ENCODE results near the gene GNG3.
A peak's percentile ranks its signal among the peaks of the same experiment; 100 is the strongest.

Gene GNG3

DNA sequence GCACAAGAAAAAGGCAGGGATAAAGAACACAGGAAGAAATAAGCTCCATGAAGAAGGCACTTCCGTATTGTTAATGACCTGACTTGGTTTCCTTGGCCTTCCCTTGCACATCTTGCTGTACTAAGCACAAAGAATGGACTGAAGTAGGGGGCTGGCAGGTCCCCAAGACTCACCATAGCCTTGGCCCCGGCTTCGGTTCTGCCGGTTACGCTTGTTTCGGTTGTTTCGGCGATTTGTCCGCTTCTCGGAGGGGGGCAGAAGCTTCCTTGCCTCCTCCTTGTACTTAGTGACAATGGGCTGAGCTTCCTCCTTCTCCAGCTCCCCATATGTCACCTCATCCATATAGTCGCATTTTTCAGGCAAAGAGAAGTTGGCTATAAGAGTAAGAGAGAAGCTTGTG is 9.3 kb downstream of the GNG3 start:
- Histone ChIP-seq H3K4me2 (ENCODE audit: low read length) (no peak overlapping the region), H2AFZ (ENCODE audit: low read depth, low read length) (no peak overlapping the region), H3K4me3 (ENCODE audit: low read length) (no peak overlapping the region), H3K9ac (ENCODE audit: low read length) (no peak overlapping the region), H3K27me3 (ENCODE audit: low read depth, low read length) (no peaks in the 10 kb centered on the region), H3K79me2 (ENCODE audit: low read length) (peaks cover 64% of the 10 kb centered on the region), H3K4me1 (ENCODE audit: low read length) (no peaks in the 10 kb centered on the region), H3K36me3 (replicated peaks; ENCODE audit: low read depth, low read length) (peaks cover 85% of the 10 kb centered on the region), H4K20me1 (ENCODE audit: insufficient read depth, low read length) (no peaks in the 10 kb centered on the region), H3K9me3 (ENCODE audit: insufficient read depth, low read length) (no peaks in the 10 kb centered on the region), H3K27ac (ENCODE audit: low read length) (no peak overlapping the region)
- TF ChIP-seq EZH2phosphoT487 (IDR thresholded peaks at IDR 0.05; ENCODE audit: low read depth) = no peak
- TF ChIP-seq, protein P1, sequence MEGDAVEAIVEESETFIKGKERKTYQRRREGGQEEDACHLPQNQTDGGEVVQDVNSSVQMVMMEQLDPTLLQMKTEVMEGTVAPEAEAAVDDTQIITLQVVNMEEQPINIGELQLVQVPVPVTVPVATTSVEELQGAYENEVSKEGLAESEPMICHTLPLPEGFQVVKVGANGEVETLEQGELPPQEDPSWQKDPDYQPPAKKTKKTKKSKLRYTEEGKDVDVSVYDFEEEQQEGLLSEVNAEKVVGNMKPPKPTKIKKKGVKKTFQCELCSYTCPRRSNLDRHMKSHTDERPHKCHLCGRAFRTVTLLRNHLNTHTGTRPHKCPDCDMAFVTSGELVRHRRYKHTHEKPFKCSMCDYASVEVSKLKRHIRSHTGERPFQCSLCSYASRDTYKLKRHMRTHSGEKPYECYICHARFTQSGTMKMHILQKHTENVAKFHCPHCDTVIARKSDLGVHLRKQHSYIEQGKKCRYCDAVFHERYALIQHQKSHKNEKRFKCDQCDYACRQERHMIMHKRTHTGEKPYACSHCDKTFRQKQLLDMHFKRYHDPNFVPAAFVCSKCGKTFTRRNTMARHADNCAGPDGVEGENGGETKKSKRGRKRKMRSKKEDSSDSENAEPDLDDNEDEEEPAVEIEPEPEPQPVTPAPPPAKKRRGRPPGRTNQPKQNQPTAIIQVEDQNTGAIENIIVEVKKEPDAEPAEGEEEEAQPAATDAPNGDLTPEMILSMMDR (IDR thresholded peaks at IDR 0.05; ENCODE audit: low read depth, low read length) = no peak

DNA sequence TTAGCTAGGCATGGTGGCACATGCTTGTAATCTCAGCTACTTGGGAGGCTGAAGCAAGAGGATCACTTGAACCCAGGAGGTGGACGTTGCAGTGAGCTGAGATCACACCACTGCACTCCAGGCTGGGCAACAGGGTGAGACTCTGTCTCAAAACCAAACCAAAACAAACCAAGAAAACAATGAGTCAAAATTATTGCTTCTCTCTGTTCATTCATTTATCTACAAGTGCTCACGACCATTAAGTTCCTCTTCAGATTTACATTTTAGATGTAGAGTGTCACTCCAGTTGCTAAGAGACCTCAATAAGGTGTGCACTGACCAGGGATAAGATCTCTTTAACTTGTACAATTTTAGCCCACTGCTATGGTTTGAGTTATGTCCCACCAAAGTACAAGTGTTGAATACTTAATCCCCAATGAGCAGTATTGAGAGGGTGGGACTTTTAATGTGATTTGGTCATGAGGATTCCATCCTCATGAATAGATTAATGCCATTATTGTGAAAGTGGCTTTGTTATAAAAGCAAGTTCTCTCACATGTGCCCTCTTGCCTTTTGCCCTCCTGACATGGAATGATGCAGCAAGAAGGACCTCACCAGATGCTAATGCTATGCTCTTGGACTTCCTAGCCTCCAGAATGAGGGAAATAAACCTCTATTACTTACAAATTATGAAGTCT is 12.0 kb downstream of the GNG3 start:
- Histone ChIP-seq H3K4me2 (ENCODE audit: low read length) (no peak overlapping the region), H2AFZ (ENCODE audit: low read depth, low read length) (no peak overlapping the region), H3K27me3 (ENCODE audit: low read depth, low read length) (no peaks in the 10 kb centered on the region), H3K4me1 (ENCODE audit: low read length) (peaks cover 3% of the 10 kb centered on the region), H3K9ac (ENCODE audit: low read length) (no peak overlapping the region), H3K27ac (ENCODE audit: low read length) (no peak overlapping the region), H3K4me3 (ENCODE audit: low read length) (no peak overlapping the region), H3K9me3 (ENCODE audit: insufficient read depth, low read length) (no peaks in the 10 kb centered on the region), H4K20me1 (ENCODE audit: insufficient read depth, low read length) (peaks cover 8% of the 10 kb centered on the region), H3K79me2 (ENCODE audit: low read length) (peaks cover 81% of the 10 kb centered on the region), H3K36me3 (replicated peaks; ENCODE audit: low read depth, low read length) (peaks cover 87% of the 10 kb centered on the region)
- TF ChIP-seq EZH2phosphoT487 (IDR thresholded peaks at IDR 0.05; ENCODE audit: low read depth) = no peak
- TF ChIP-seq, protein P1 (IDR thresholded peaks at IDR 0.05; ENCODE audit: low read depth, low read length) = no peak

DNA sequence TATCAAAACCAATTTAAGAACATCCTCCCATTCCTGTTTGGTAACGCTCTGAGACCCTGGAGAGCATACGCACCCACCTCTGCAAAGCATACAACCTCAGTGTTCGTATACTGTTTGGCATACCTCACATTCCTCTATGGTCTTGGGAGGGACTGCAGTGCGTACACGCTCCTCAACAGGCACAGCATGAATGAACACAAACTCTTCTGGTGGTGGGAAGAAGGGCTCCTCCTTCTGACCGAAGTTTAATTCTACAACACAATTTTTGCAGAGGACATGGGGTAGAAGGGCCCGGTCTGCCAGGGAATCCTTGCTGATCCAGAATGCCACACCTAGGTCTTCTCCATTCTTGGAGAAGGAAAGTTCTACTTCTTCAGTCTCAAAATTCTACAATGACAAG is 14.5 kb downstream of the GNG3 start:
- Histone ChIP-seq H3K36me3 (replicated peaks; ENCODE audit: low read depth, low read length) (peaks cover 82% of the 10 kb centered on the region), H3K4me3 (ENCODE audit: low read length) (no peak overlapping the region), H3K27me3 (ENCODE audit: low read depth, low read length) (no peaks in the 10 kb centered on the region), H2AFZ (ENCODE audit: low read depth, low read length) (no peak overlapping the region), H3K9ac (ENCODE audit: low read length) (no peak overlapping the region), H4K20me1 (ENCODE audit: insufficient read depth, low read length) (peaks cover 28% of the 10 kb centered on the region), H3K9me3 (ENCODE audit: insufficient read depth, low read length) (no peaks in the 10 kb centered on the region), H3K79me2 (ENCODE audit: low read length) (peaks cover 89% of the 10 kb centered on the region), H3K27ac (ENCODE audit: low read length) (no peak overlapping the region), H3K4me1 (ENCODE audit: low read length) (peaks cover 9% of the 10 kb centered on the region), H3K4me2 (ENCODE audit: low read length) (no peak overlapping the region)
- TF ChIP-seq, protein P1 (IDR thresholded peaks at IDR 0.05; ENCODE audit: low read depth, low read length) = peak; percentile 4; the same call in 1 of the 2 replicates
- no peak for TF ChIP-seq EZH2phosphoT487 (IDR thresholded peaks at IDR 0.05; ENCODE audit: low read depth)

DNA sequence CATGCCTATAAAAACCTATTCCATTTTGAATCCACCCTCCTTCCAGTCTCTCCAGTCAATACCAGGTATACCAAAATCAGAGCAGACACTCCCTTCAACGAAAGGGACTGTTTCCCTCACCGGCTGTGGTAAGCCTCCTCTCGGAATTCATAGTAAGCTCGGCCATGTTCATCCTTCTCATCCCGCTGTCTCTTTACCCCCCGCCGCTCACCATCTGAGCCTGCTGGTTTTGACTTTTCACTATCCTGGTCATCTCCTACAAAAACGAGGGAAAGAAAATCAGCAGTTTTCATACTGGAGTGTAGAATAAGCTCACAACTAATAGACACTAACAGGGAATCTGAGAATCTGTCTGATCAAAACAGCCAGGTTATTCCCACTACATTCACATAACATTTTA is 16.7 kb downstream of the GNG3 start:
- H3K4me3 ChIP-seq (ENCODE audit: low read length) = peak overlapping the region; percentile 91; the same call in 1 of the 2 replicates
- peaks cover 9% of the 10 kb centered on the region for H3K4me1 ChIP-seq (ENCODE audit: low read length)
- H3K79me2 ChIP-seq (ENCODE audit: low read length) = peaks cover 84% of the 10 kb centered on the region
- peaks cover 66% of the 10 kb centered on the region for H3K36me3 ChIP-seq (replicated peaks; ENCODE audit: low read depth, low read length)
- H3K4me2 ChIP-seq (ENCODE audit: low read length) = peak overlapping the region; percentile 91
- no peaks in the 10 kb centered on the region for H3K9me3 ChIP-seq (ENCODE audit: insufficient read depth, low read length)
- no peak for TF ChIP-seq EZH2phosphoT487 (IDR thresholded peaks at IDR 0.05; ENCODE audit: low read depth)
- TF ChIP-seq, protein P1 (IDR thresholded peaks at IDR 0.05; ENCODE audit: low read depth, low read length) = no peak
- peaks cover 28% of the 10 kb centered on the region for H4K20me1 ChIP-seq (ENCODE audit: insufficient read depth, low read length)
- H3K9ac ChIP-seq (ENCODE audit: low read length) = 0 out of 2 replicates have a peak overlapping the region, but pooled peaks have one; percentile 99
- H3K27ac ChIP-seq (ENCODE audit: low read length) = no peak overlapping the region
- H3K27me3 ChIP-seq (ENCODE audit: low read depth, low read length) = no peaks in the 10 kb centered on the region
- H2AFZ ChIP-seq (ENCODE audit: low read depth, low read length) = no peak overlapping the region

Measured in OCI-LY3 (cell line).